ENCODE data around the gene LRRC4C.

GRCh38 chr11:40337118-40337517, 1122.3 kb downstream of the LRRC4C start:
- TF ChIP-seq POLR2A (IDR thresholded peaks at IDR 0.05; ENCODE audit: low read depth, low read length) (no peak), EZH2 (IDR thresholded peaks at IDR 0.05; ENCODE audit: borderline replicate concordance, low read depth, low read length, severe bottlenecking) (no peak), CTCF (IDR thresholded peaks at IDR 0.05; ENCODE audit: extremely low read depth in 1 of 2, insufficient read depth in 1 of 2, low read depth in 1 of 2, low read length in 2 of 2) (no peak), MAX (IDR thresholded peaks at IDR 0.05; ENCODE audit: insufficient read depth, insufficient read length) (no peak), POLR2AphosphoS5 (IDR thresholded peaks at IDR 0.05; ENCODE audit: insufficient read depth, low read depth, low read length) (no peak), GATA2 (IDR thresholded peaks at IDR 0.05; ENCODE audit: insufficient read depth, insufficient read length, low read depth, low read length) (peak; percentile 75), MYC (IDR thresholded peaks at IDR 0.05; ENCODE audit: low read depth, low read length) (no peak), FOS (IDR thresholded peaks at IDR 0.05; ENCODE audit: borderline replicate concordance, insufficient read depth, low read length) (peak; percentile 59), JUN (IDR thresholded peaks at IDR 0.05; ENCODE audit: borderline replicate concordance, insufficient read depth, insufficient read length, low read depth) (peak; percentile 64)

Data from endothelial cell of umbilical vein (primary cell).